Tibial nerve (tissue), 4 donors: ENCODE measurements around the gene SCAMP4. TPM values are rescaled to one million over a fixed set of nuclear protein-coding genes. Genes with fewer than 3 reads are reported as not detected.
"Not testable (repeated sequence)": the region's sequence is repeated elsewhere in the genome, so short reads cannot be mapped to it uniquely, and the experiment has no call there.

ENCODE experiments used
- DNase-seq, 2 donors: peaks; one replicate each; pipeline ENCODE4 v3.0.0-alpha.2; 2019; ENCODE audit warnings: low spot score in 2 of 2
- H3K27ac ChIP-seq, 4 donors: fragments of 200-600 bp; sonication (generic) in 3 of 4; one replicate each; pipeline ENCODE4 v1.5.1; 2017 to 2019; ENCODE audit warnings: mild to moderate bottlenecking in 1 of 4
- H3K27me3 ChIP-seq, 2 donors: fragments of 200-600 bp; sonication (generic) in 1 of 2; one replicate each; pipeline versions ENCODE4 v1.5.1 to v1.6.0; 2017 to 2019
- H3K36me3 ChIP-seq, 3 donors: fragments of 200-600 bp; sonication (generic); one replicate each; pipeline ENCODE4 v1.5.1; 2018 to 2019
- H3K4me1 ChIP-seq, 4 donors: fragments of 200-600 bp; sonication (generic) in 3 of 4; one replicate each; pipeline ENCODE4 v1.5.1; 2017 to 2019
- H3K4me3 ChIP-seq, 4 donors: fragments of 200-600 bp; sonication (generic) in 3 of 4; one replicate each; pipeline ENCODE4 v1.5.1; 2017 to 2019; ENCODE audit warnings: mild to moderate bottlenecking in 1 of 4, moderate library complexity in 1 of 4
- H3K9me3 ChIP-seq, 4 donors: fragments of 200-600 bp; sonication (generic) in 3 of 4; one replicate each; pipeline ENCODE4 v1.5.1; 2017 to 2019
- CTCF ChIP-seq, 5 experiments: fragments of 200-600 bp in 3 of 5; fragments of 450-650 bp in 2 of 5; sonication (generic) in 3 of 5; IDR thresholded peaks; one replicate each; pipeline ENCODE4 v1.5.1; 2016 to 2019; ENCODE audit warnings: antibody characterized with exemption in 5 of 5, mild to moderate bottlenecking in 3 of 5, moderate library complexity in 2 of 5
- EP300 ChIP-seq, 2 donors: sonication (generic); formaldehyde crosslinking; IDR thresholded peaks; one replicate each; pipeline ENCODE4 v1.6.1; 2017; ENCODE audit warnings: antibody characterized with exemption in 2 of 2, mild to moderate bottlenecking in 1 of 2
- POLR2A ChIP-seq, 2 donors: fragments of 450-650 bp; IDR thresholded peaks; one replicate each; pipeline ENCODE4 v1.6.1; 2017; ENCODE audit warnings: antibody characterized with exemption in 2 of 2, mild to moderate bottlenecking in 2 of 2, moderate library complexity in 2 of 2
- WGBS, 2 donors: methylation state at CpG; one replicate each; pipeline ENCODE4 v1.1.5; 2018; 5-methylcytosine and 5-hydroxymethylcytosine counted together
- total RNA-seq, 4 donors: library from RNA; depleted of rRNA; stranded (reverse); fragments of >200 nt; gene quantifications; one replicate each; pipeline ENCODE4 v1.1.0, GENCODE V29; 2016

The SCAMP4 gene
- total RNA-seq, 4 donors from 2014 or later: 34.7 to 65.7 (median 56.2) TPM

- DNase-seq: no peak
- 72 to 82% methylated on average over 20 to 25 of the region's 25 CpGs for WGBS, 2 donors
- Histone ChIP-seq H3K36me3 (peaks cover 0 to 30% (median 0%) of the 10 kb centered on the region in 3 donors), H3K4me3 (peak overlapping the region in 1 of 4 donors; percentile 14), H3K27ac (peak overlapping the region; percentile 50 to 95 (median 70)), H3K4me1 (peaks cover 5 to 59% (median 25%) of the 10 kb centered on the region in 4 donors), H3K27me3 (no peaks in the 10 kb centered on the region), H3K9me3 (no peaks in the 10 kb centered on the region)
- no peak for TF ChIP-seq EP300 (IDR thresholded peaks at IDR 0.05)
- no peak for TF ChIP-seq POLR2A (IDR thresholded peaks at IDR 0.05)
- no peak for TF ChIP-seq CTCF (IDR thresholded peaks at IDR 0.05)
These were observed 32.2 kb upstream of the SCAMP4 start for GRCh38 chr19:1872807-1873523.

- WGBS, 2 donors: 62% methylated on average over 29 of the region's 29 CpGs
- H3K4me1 ChIP-seq: peaks cover 5 to 62% (median 25%) of the 10 kb centered on the region in 4 donors
These were observed 31.4 kb upstream of the SCAMP4 start for GRCh38 chr19:1873524-1874473.

GRCh38 chr19:1874554-1875185 lies 30.5 kb upstream of the SCAMP4 start:
- TF ChIP-seq CTCF (IDR thresholded peaks at IDR 0.05) (no peak), EP300 (IDR thresholded peaks at IDR 0.05) (no peak)
- Histone ChIP-seq H3K9me3 (no peaks in the 10 kb centered on the region), H3K27ac (peak overlapping the region in 3 of 4 donors; percentile 93 to 97 (median 95)), H3K36me3 (peaks cover 0 to 38% (median 0%) of the 10 kb centered on the region in 3 donors), H3K4me3 (peak overlapping the region; percentile 68 to 100 (median 99)), H3K4me1 (peaks cover 5 to 62% (median 25%) of the 10 kb centered on the region in 4 donors), H3K27me3 (no peaks in the 10 kb centered on the region)
- WGBS, 2 donors: 18 to 25% methylated on average over 16 of the region's 16 CpGs
- DNase-seq: no peak

More at GRCh38 chr19:1873524-1874473, 31.4 kb upstream of the SCAMP4 start:
- H3K4me3 ChIP-seq: peak overlapping the region in 1 of 4 donors; percentile 14
- DNase-seq: no peak
- H3K27ac ChIP-seq: peak overlapping the region; percentile 62 to 97 (median 86)
- no peak for TF ChIP-seq CTCF (IDR thresholded peaks at IDR 0.05)
- no peak for TF ChIP-seq EP300 (IDR thresholded peaks at IDR 0.05)
- TF ChIP-seq POLR2A (IDR thresholded peaks at IDR 0.05): no peak
- no peaks in the 10 kb centered on the region for H3K27me3 ChIP-seq
- peaks cover 0 to 34% (median 0%) of the 10 kb centered on the region in 3 donors for H3K36me3 ChIP-seq
- H3K9me3 ChIP-seq: no peaks in the 10 kb centered on the region

GRCh38 chr19:1875265-1875645 lies 29.9 kb upstream of the SCAMP4 start:
- not testable (repeated sequence) for H3K27me3 ChIP-seq, H3K9me3 ChIP-seq, DNase-seq
- Histone ChIP-seq H3K4me1 (peaks cover 5 to 67% (median 27%) of the 10 kb centered on the region in 4 donors), H3K27ac (peak overlapping the region; percentile 77 to 97 (median 94)), H3K36me3 (peaks cover 0 to 38% (median 0%) of the 10 kb centered on the region in 3 donors), H3K4me3 (peak overlapping the region; percentile 68 to 100 (median 99))
- WGBS, 2 donors: 2 to 6% methylated on average over 11 of the region's 11 CpGs
